GM11168 (cell line): ENCODE results near the gene DOK4.

Experiments used
- in situ Hi-C: fragments of 300-500 bp; cut with MboI; formaldehyde crosslinking; loops from one replicate; pipeline ENCODE4 v1.12.0; 2022; ENCODE audit warnings: low sequenced_read_pairs; ENCODE audit not compliant: unreplicated experiment

DOK4 gene

GRCh38 chr16:57422026-57422944, 64.0 kb downstream of the DOK4 start:
- in situ Hi-C loops, result no loop called here
